GM19455 (cell line): ENCODE data around the gene NSMCE3.

Source experiments
- ATAC-seq: cut with Tn5 transposase; IDR thresholded peaks from one replicate; pipeline ENCODE4 v1.9.1; 2021; ENCODE audit not compliant: unreplicated experiment

NSMCE3 gene

DNA sequence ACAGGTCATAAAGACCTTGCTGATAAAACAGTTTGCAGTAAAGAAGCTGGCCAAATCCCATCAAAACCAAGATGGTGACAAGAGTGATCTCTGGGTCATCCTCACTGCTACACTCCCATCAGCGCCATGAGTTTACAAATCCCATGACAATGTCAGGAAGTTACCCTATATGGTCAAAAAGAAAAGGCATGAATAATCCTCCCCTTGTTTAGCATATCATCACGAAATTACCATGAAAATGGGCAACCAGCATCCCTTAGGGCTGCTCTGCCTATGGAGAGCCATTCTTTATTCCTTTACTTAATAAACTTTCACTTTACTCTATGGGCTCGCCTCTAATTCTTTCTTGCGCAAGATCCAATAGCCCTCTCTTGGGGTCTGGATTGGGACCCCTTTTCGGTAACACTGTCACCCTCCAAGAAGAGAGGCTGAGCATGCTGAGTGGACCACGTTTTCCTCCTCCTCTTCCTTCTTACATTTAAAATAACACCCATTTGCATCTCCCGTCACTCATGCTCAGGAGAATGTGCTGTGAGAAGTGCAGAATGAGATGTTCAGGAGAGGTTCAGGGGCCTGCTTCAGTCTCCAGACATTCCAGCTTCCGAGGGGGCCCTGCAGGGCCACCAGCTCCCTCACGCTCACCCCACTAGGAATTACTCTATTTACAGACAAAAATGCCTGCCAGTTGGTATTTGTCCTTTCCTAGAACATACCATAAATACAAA lies 47.3 kb downstream of the NSMCE3 start:
- no peak for ATAC-seq

DNA sequence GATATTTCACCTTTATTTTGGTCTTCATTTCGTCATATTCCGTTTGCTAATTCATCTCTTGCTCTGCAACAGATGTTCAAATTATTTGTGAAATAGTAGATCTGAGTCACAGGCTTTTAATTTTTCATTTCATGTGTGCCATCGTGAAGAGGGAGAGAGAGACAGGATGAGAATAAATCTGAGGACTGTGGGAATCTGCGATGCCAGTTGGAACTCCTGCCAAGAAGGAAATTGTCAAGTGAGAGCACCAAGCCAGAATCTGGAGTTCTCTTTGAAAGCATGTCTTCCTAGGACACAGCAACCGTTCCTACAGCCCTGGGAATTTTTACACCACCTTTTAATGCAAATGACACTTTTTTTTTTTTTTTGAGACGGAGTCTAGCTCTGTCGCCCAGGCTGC lies 48.8 kb downstream of the NSMCE3 start:
- no peak for ATAC-seq

- ATAC-seq, result no peak
Measured at GRCh38 chr15:29216955-29217354, 52.7 kb downstream of the NSMCE3 start.
